Endodermal cell (in vitro differentiated cells): ENCODE data around the gene NCOA3. TPM values are rescaled to one million over a fixed set of nuclear protein-coding genes. Genes with fewer than 3 reads are reported as not detected.

Source experiments
- DNase-seq: peaks from one replicate; pipeline ENCODE4 v3.0.0-alpha.2; 2017
- H3K27ac ChIP-seq: 2 replicates; pipeline ENCODE4 v1.5.1; 2013; ENCODE audit warnings: mild to moderate bottlenecking, low read depth, low read length, moderate library complexity
- H3K27me3 ChIP-seq: 2 replicates; pipeline ENCODE4 v1.6.1; 2013; ENCODE audit warnings: mild to moderate bottlenecking, low read length, moderate library complexity; ENCODE audit not compliant: insufficient read depth, control insufficient read depth, poor library complexity, severe bottlenecking
- H3K36me3 ChIP-seq: 2 replicates; pipeline ENCODE4 v1.7.0; 2013; ENCODE audit warnings: mild to moderate bottlenecking, low read length, moderate library complexity; ENCODE audit not compliant: control insufficient read depth, insufficient read depth
- H3K4me1 ChIP-seq: one replicate; pipeline ENCODE4 v1.7.0; 2013; ENCODE audit warnings: low read length; ENCODE audit not compliant: control insufficient read depth, insufficient read depth
- H3K4me3 ChIP-seq: 2 replicates; pipeline ENCODE4 v1.5.1; 2013; ENCODE audit warnings: mild to moderate bottlenecking, low read length, moderate library complexity
- H3K9ac ChIP-seq: 2 replicates; pipeline ENCODE4 v1.6.1; 2013; ENCODE audit warnings: mild to moderate bottlenecking, low read length, moderate library complexity; ENCODE audit not compliant: poor library complexity, severe bottlenecking; ENCODE audit errors: extremely low read depth
- H3K9me3 ChIP-seq: 2 replicates; pipeline ENCODE4 v1.6.1; 2013; ENCODE audit warnings: mild to moderate bottlenecking, low read length, moderate library complexity; ENCODE audit not compliant: control insufficient read depth
- H3K27ac Mint-ChIP-seq: 2 replicates; pipeline ENCODE4 v1.8.0; 2020; ENCODE audit warnings: mixed read lengths
- H3K27me3 Mint-ChIP-seq: 2 replicates; pipeline ENCODE4 v1.8.0; 2021; ENCODE audit warnings: mild to moderate bottlenecking, mixed read lengths; ENCODE audit not compliant: insufficient read depth
- H3K36me3 Mint-ChIP-seq: 2 replicates; pipeline ENCODE4 v1.8.0; 2020; ENCODE audit warnings: low read depth, mixed read lengths
- H3K4me1 Mint-ChIP-seq: 2 replicates; pipeline ENCODE4 v1.8.0; 2020; ENCODE audit warnings: mixed read lengths
- H3K4me3 Mint-ChIP-seq: 2 replicates; pipeline ENCODE4 v1.8.0; 2020; ENCODE audit warnings: mild to moderate bottlenecking, moderate library complexity, mixed read lengths
- H3K9me3 Mint-ChIP-seq: 2 replicates; pipeline ENCODE4 v1.8.0; 2020; ENCODE audit warnings: mild to moderate bottlenecking, mixed read lengths
- CTCF ChIP-seq: fragments of 200-600 bp; sonication (generic); conservative IDR thresholded peaks from 2 replicates; pipeline ENCODE4 v1.5.0; 2021; ENCODE audit warnings: antibody characterized with exemption, mild to moderate bottlenecking
- WGBS, 2 experiments: methylation state at CpG; one replicate each; pipeline versions ENCODE4 v1.1.5 to v1.1.7; 2013; ENCODE audit warnings: missing lambda C conversion rate in 2 of 2, mixed read lengths in 1 of 2; ENCODE audit not compliant: insufficient coverage in 1 of 2, insufficient read length in 1 of 2; 5-methylcytosine and 5-hydroxymethylcytosine counted together
- total RNA-seq, 2 donors: library from RNA; stranded (reverse); fragmentation: NEBNext Ultra II Directional in 1 of 2; extraction: Animal tissue kit (Norgen Biotek cat#: 25700) in 1 of 2; gene quantifications; 2 replicates in 1 of 2; 3 replicates in 1 of 2; pipeline ENCODE4 v1.2.1, GENCODE V29; 2021

Gene NCOA3
- total RNA-seq, 2 donors from 2014 or later, result 38.6 TPM

DNA sequence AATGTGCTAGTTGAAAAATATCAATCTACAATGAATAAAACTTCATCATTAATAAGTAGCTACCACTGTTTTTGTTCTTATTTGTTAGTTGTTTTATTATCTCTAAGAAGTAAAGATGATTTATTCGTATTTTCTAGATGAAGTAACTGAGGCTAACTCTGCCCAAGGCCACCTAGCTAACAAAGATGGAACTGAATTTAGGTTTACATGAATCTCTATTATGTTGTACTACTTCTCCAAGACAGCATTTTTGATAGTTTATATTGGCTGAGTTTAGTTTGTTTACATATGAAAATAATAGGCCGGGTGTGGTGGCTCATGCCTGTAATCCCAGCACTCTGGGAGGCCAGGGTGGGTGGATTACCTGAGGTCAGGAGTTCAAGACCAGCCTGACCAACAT, 121.5 kb downstream of the NCOA3 start:
- WGBS, 2 experiments, result 93% methylated on average over 2 of the region's 2 CpGs
- H3K27me3 ChIP-seq, result no peaks in the 10 kb centered on the region
- Mint-ChIP-seq H3K4me3 (no peak overlapping the region), H3K9me3 (no peaks in the 10 kb centered on the region), H3K36me3 (peaks cover 48% of the 10 kb centered on the region), H3K27me3 (no peaks in the 10 kb centered on the region), H3K27ac (no peak overlapping the region), H3K4me1 (peaks cover 5% of the 10 kb centered on the region)
- H3K4me3 ChIP-seq, result no peak overlapping the region
- DNase-seq, result no peak
- peak; percentile 50 for TF ChIP-seq CTCF
- H3K27ac ChIP-seq, result no peak overlapping the region
- H3K4me1 ChIP-seq, result no peaks in the 10 kb centered on the region
- H3K9ac ChIP-seq, result no peak overlapping the region
- H3K36me3 ChIP-seq, result peaks cover 44% of the 10 kb centered on the region
- H3K9me3 ChIP-seq, result no peaks in the 10 kb centered on the region

GRCh38 chr20:47627540-47627939, 125.9 kb downstream of the NCOA3 start:
- Mint-ChIP-seq H3K4me1 (peaks cover 2% of the 10 kb centered on the region), H3K36me3 (peaks cover 57% of the 10 kb centered on the region), H3K27me3 (no peaks in the 10 kb centered on the region), H3K9me3 (no peaks in the 10 kb centered on the region), H3K4me3 (no peak overlapping the region), H3K27ac (no peak overlapping the region)
- 94 to 100% methylated on average over 4 of the region's 4 CpGs for WGBS, 2 experiments
- Histone ChIP-seq H3K27ac (no peak overlapping the region), H3K4me3 (no peak overlapping the region), H3K9ac (no peak overlapping the region), H3K9me3 (no peaks in the 10 kb centered on the region), H3K36me3 (peaks cover 57% of the 10 kb centered on the region), H3K4me1 (no peaks in the 10 kb centered on the region), H3K27me3 (no peaks in the 10 kb centered on the region)
- TF ChIP-seq CTCF, result no peak
- no peak for DNase-seq

- peaks cover 62% of the 10 kb centered on the region for H3K36me3 ChIP-seq
- H3K4me1 ChIP-seq, result no peaks in the 10 kb centered on the region
- no peak overlapping the region for H3K27ac ChIP-seq
- 78 to 80% methylated on average over 2 of the region's 2 CpGs for WGBS, 2 experiments
- H3K27me3 ChIP-seq, result no peaks in the 10 kb centered on the region
- H3K9me3 ChIP-seq, result no peaks in the 10 kb centered on the region
- no peak for TF ChIP-seq CTCF
- H3K4me3 ChIP-seq, result no peak overlapping the region
- no peak overlapping the region for H3K9ac ChIP-seq
- H3K36me3 Mint-ChIP-seq, result peaks cover 52% of the 10 kb centered on the region
- DNase-seq, result no peak
- no peaks in the 10 kb centered on the region for H3K27me3 Mint-ChIP-seq
- H3K4me1 Mint-ChIP-seq, result no peaks in the 10 kb centered on the region
- H3K27ac Mint-ChIP-seq, result no peak overlapping the region
- H3K9me3 Mint-ChIP-seq, result no peaks in the 10 kb centered on the region
- H3K4me3 Mint-ChIP-seq, result no peak overlapping the region
Measured at GRCh38 chr20:47629907-47630306, 128.2 kb downstream of the NCOA3 start.
